Measurements from ENCODE around the gene PHKG2.

The PHKG2 gene

GRCh38 chr16:30746638-30747175, 1.5 kb upstream of the PHKG2 start:
- Histone ChIP-seq H3K4me3 (ENCODE audit: low read depth in 1 of 2, low read length in 1 of 2) (no peak overlapping the region), H3K9me3 (no peaks in the 10 kb centered on the region), H3K36me3 (peaks cover 50% of the 10 kb centered on the region), H3K27ac (peak overlapping the region; percentile 84), H3K27me3 (no peaks in the 10 kb centered on the region), H3K4me1 (ENCODE audit: control insufficient read depth in 1 of 2, insufficient read depth in 1 of 2, low read depth in 1 of 2, low read length in 1 of 2) (peaks cover 18% of the 10 kb centered on the region in 2 experiments)
- TF ChIP-seq CTCF (IDR thresholded peaks at IDR 0.05) = no peak

- peaks cover 18% of the 10 kb centered on the region in 2 experiments for H3K4me1 ChIP-seq (ENCODE audit: control insufficient read depth in 1 of 2, insufficient read depth in 1 of 2, low read depth in 1 of 2, low read length in 1 of 2)
- H3K9me3 ChIP-seq = no peaks in the 10 kb centered on the region
- H3K4me3 ChIP-seq (ENCODE audit: low read depth in 1 of 2, low read length in 1 of 2) = peak overlapping the region; percentile 77 to 96
- H3K36me3 ChIP-seq = peaks cover 50% of the 10 kb centered on the region
- TF ChIP-seq CTCF (IDR thresholded peaks at IDR 0.05) = no peak
- no peaks in the 10 kb centered on the region for H3K27me3 ChIP-seq
- H3K27ac ChIP-seq = peak overlapping the region; percentile 84
Measured at GRCh38 chr16:30747331-30747730, 894 bp upstream of the PHKG2 start.

GRCh38 chr16:30748634-30749445, 615 bp downstream of the PHKG2 start:
- TF ChIP-seq CTCF (IDR thresholded peaks at IDR 0.05) = no peak
- H3K9me3 ChIP-seq = no peaks in the 10 kb centered on the region
- H3K4me1 ChIP-seq (ENCODE audit: control insufficient read depth in 1 of 2, insufficient read depth in 1 of 2, low read depth in 1 of 2, low read length in 1 of 2) = peaks cover 18% of the 10 kb centered on the region in 2 experiments
- H3K36me3 ChIP-seq = peaks cover 51% of the 10 kb centered on the region
- H3K27me3 ChIP-seq = no peaks in the 10 kb centered on the region
- peak overlapping the region; percentile 84 for H3K27ac ChIP-seq
- H3K4me3 ChIP-seq (ENCODE audit: low read depth in 1 of 2, low read length in 1 of 2) = peak overlapping the region; percentile 77 to 96

GRCh38 chr16:30750201-30750600, 2.0 kb downstream of the PHKG2 start:
- H3K4me3 ChIP-seq (ENCODE audit: low read depth in 1 of 2, low read length in 1 of 2) = no peak overlapping the region
- no peaks in the 10 kb centered on the region for H3K9me3 ChIP-seq
- H3K36me3 ChIP-seq = peaks cover 51% of the 10 kb centered on the region
- H3K27me3 ChIP-seq = no peaks in the 10 kb centered on the region
- H3K4me1 ChIP-seq (ENCODE audit: control insufficient read depth in 1 of 2, insufficient read depth in 1 of 2, low read depth in 1 of 2, low read length in 1 of 2) = peaks cover 18% of the 10 kb centered on the region in 2 experiments
- TF ChIP-seq CTCF (IDR thresholded peaks at IDR 0.05) = no peak
- no peak overlapping the region for H3K27ac ChIP-seq

GRCh38 chr16:30750876-30751465, 2.7 kb downstream of the PHKG2 start:
- H3K27ac ChIP-seq = no peak overlapping the region
- no peak overlapping the region for H3K4me3 ChIP-seq (ENCODE audit: low read depth in 1 of 2, low read length in 1 of 2)
- peaks cover 55% of the 10 kb centered on the region for H3K36me3 ChIP-seq

More at GRCh38 chr16:30750876-30751465, 2.7 kb downstream of the PHKG2 start:
- no peaks in the 10 kb centered on the region for H3K9me3 ChIP-seq
- no peak for TF ChIP-seq CTCF (IDR thresholded peaks at IDR 0.05)
- peaks cover 18% of the 10 kb centered on the region in 2 experiments for H3K4me1 ChIP-seq (ENCODE audit: control insufficient read depth in 1 of 2, insufficient read depth in 1 of 2, low read depth in 1 of 2, low read length in 1 of 2)
- H3K27me3 ChIP-seq = no peaks in the 10 kb centered on the region
